B cell (primary cell): Measurements from ENCODE around the gene ZNF831. TPM values are rescaled to one million over a fixed set of nuclear protein-coding genes. Genes with fewer than 3 reads are reported as not detected.

ENCODE experiments used
- ATAC-seq: fragments of 200-7000 bp; cut with Tn5 transposase; one replicate; pipeline ENCODE4 v1.10.0; 2021; ENCODE audit warnings: low read depth, mild to moderate bottlenecking, moderate number of reproducible peaks, moderate library complexity
- CTCF ChIA-PET: fragments of 350-600 bp; sonication (Branson Sonifier 250); formaldehyde crosslinking; loops from one replicate; lab custom pipeline; 2021; ENCODE audit warnings: antibody characterized with exemption, inconsistent platforms; lab: Charles Lee
- POLR2A ChIA-PET: fragments of 350-600 bp; sonication (Branson Sonifier 250); formaldehyde crosslinking; loops from one replicate; lab custom pipeline; 2021; ENCODE audit warnings: antibody characterized with exemption; lab: Charles Lee
- DNase-seq: peaks from one replicate; pipeline ENCODE4 v3.0.0; 2013
- H2AFZ ChIP-seq: 2 replicates; pipeline ENCODE4 v1.6.1; 2012; ENCODE audit warnings: mild to moderate bottlenecking, low read depth, low read length; ENCODE audit not compliant: insufficient read depth, poor library complexity, severe bottlenecking
- H3K27ac ChIP-seq, 2 donors: 1 replicate in 1 of 2; 2 replicates in 1 of 2; pipeline ENCODE4 v1.5.1; 2012 to 2013; ENCODE audit warnings: low read length in 2 of 2, mild to moderate bottlenecking in 2 of 2, moderate library complexity in 1 of 2
- H3K27me3 ChIP-seq, 4 experiments: fragments of 200-600 bp in 1 of 4; sonication (generic) in 1 of 4; replicated peaks in 1 of 4; 1 replicate in 2 of 4; 2 replicates in 2 of 4; pipeline versions ENCODE4 v1.6.1 to v1.7.0; 2013 to 2016; ENCODE audit warnings: low read length in 3 of 4, mild to moderate bottlenecking in 2 of 4, mixed read lengths in 1 of 4, moderate library complexity in 1 of 4; ENCODE audit not compliant: insufficient read depth in 4 of 4, control insufficient read depth in 3 of 4; ENCODE audit errors: control extremely low read depth in 1 of 4
- H3K36me3 ChIP-seq, 2 experiments: replicated peaks in 1 of 2; 1 replicate in 1 of 2; 2 replicates in 1 of 2; pipeline versions ENCODE4 v1.6.1 to v1.7.1; 2013; ENCODE audit warnings: low read length in 1 of 2; ENCODE audit not compliant: insufficient read depth in 2 of 2, control insufficient read depth in 1 of 2; ENCODE audit errors: control extremely low read depth in 1 of 2, extremely low read depth in 1 of 2
- H3K4me1 ChIP-seq, 2 donors: fragments of 200-600 bp in 1 of 2; sonication (generic) in 1 of 2; 1 replicate in 1 of 2; 2 replicates in 1 of 2; pipeline versions ENCODE4 v1.5.1 to v1.6.1; 2013 to 2017; ENCODE audit warnings: low read length in 2 of 2; ENCODE audit not compliant: control insufficient read depth in 2 of 2, insufficient read depth in 2 of 2
- H3K4me2 ChIP-seq: replicated peaks from 2 replicates; pipeline ENCODE3; 2012; ENCODE audit warnings: mild to moderate bottlenecking, low read depth, low read length; ENCODE audit not compliant: poor library complexity, severe bottlenecking
- H3K4me3 ChIP-seq, 5 experiments: fragments of 200-600 bp in 1 of 5; sonication (generic) in 1 of 5; 1 replicate in 3 of 5; 2 replicates in 2 of 5; pipeline versions ENCODE4 v1.5.1 to v1.7.0; 2011 to 2016; ENCODE audit warnings: low read length in 4 of 5, mild to moderate bottlenecking in 4 of 5, low read depth in 2 of 5, control low read depth in 1 of 5, moderate library complexity in 1 of 5; ENCODE audit not compliant: insufficient read depth in 1 of 5; ENCODE audit errors: control extremely low read depth in 1 of 5, extremely low read depth in 1 of 5
- H3K79me2 ChIP-seq: fragments of 200-600 bp; sonication (generic); one replicate; pipeline ENCODE4 v1.6.0; 2016; ENCODE audit warnings: low read length; ENCODE audit not compliant: control insufficient read depth, insufficient read depth
- H3K9ac ChIP-seq: fragments of 200-600 bp; sonication (generic); 2 replicates; pipeline ENCODE4 v1.6.1; 2017; ENCODE audit warnings: mild to moderate bottlenecking, low read length, moderate library complexity
- H3K9me3 ChIP-seq, 3 donors: one replicate each; pipeline versions ENCODE4 v1.6.1 to v1.7.1; 2013; ENCODE audit warnings: low read length in 2 of 3; ENCODE audit not compliant: control insufficient read depth in 2 of 3, insufficient read depth in 1 of 3; ENCODE audit errors: control extremely low read depth in 1 of 3
- H4K20me1 ChIP-seq: 2 replicates; pipeline ENCODE4 v1.6.0; 2012; ENCODE audit warnings: mild to moderate bottlenecking, low read length; ENCODE audit not compliant: insufficient read depth, control insufficient read depth, poor library complexity, severe bottlenecking
- H3K27ac Mint-ChIP-seq: one replicate; pipeline ENCODE4 v1.8.0; 2021; ENCODE audit warnings: mixed read lengths
- H3K27me3 Mint-ChIP-seq: one replicate; pipeline ENCODE4 v1.8.0; 2021; ENCODE audit warnings: mixed read lengths
- H3K4me1 Mint-ChIP-seq: one replicate; pipeline ENCODE4 v1.8.0; 2021; ENCODE audit warnings: mixed read lengths
- H3K4me3 Mint-ChIP-seq: one replicate; pipeline ENCODE4 v1.8.0; 2021; ENCODE audit warnings: mixed read lengths
- H3K9me3 Mint-ChIP-seq: one replicate; pipeline ENCODE4 v1.8.0; 2022; ENCODE audit warnings: mixed read lengths; ENCODE audit not compliant: insufficient read depth
- CTCF ChIP-seq: fragments of 200-600 bp; IDR thresholded peaks from one replicate; pipeline ENCODE4 v1.8.0; 2022; ENCODE audit warnings: antibody characterized with exemption, mild to moderate bottlenecking
- EZH2 ChIP-seq: IDR thresholded peaks from 2 replicates; pipeline ENCODE4 v1.6.1; 2012; ENCODE audit warnings: borderline replicate concordance, low read depth, mild to moderate bottlenecking, moderate library complexity, low read length; ENCODE audit not compliant: insufficient read depth, poor library complexity, severe bottlenecking
- WGBS: methylation state at CpG from one replicate; pipeline ENCODE4 v1.1.5; 2013; ENCODE audit warnings: missing lambda C conversion rate; ENCODE audit not compliant: insufficient coverage; 5-methylcytosine and 5-hydroxymethylcytosine counted together
- intact Hi-C: fragments of 100-400 bp; cut with micrococcal nuclease; formaldehyde crosslinking; loops from one replicate; pipeline ENCODE4 v1.10.0; 2022
- polyA plus RNA-seq: library from polyadenylated mRNA; depleted of rRNA; stranded (reverse); fragments of >200 nt; gene quantifications from 2 replicates; pipeline ENCODE4 v1.2.3, GENCODE V29; 2012
- total RNA-seq, 2 donors: library from RNA; stranded (reverse); fragments of 120-200 nt in 1 of 2; gene quantifications; 1 replicate in 1 of 2; 2 replicates in 1 of 2; pipeline versions ENCODE4 v1.2.3 to v1.2.4, GENCODE V29; 2013 to 2022

The ZNF831 gene
- total and polyA plus RNA-seq, 2 donors (not counting 1 experiment from before 2014, with no cell fraction given) = 1.7 to 14.1 TPM

- POLR2A ChIA-PET = no interaction called here
- Histone ChIP-seq H3K36me3 (no peaks in the 10 kb centered on the region), H3K9ac (no peak overlapping the region), H3K4me1 (peaks cover 30 to 32% of the 10 kb centered on the region in 2 donors), H4K20me1 (no peaks in the 10 kb centered on the region), H3K27me3 (no peaks in the 10 kb centered on the region), H3K79me2 (no peaks in the 10 kb centered on the region), H3K4me2 (no peak overlapping the region), H2AFZ (no peak overlapping the region), H3K4me3 (no peak overlapping the region), H3K9me3 (peaks cover 0 to 9% (median 0%) of the 10 kb centered on the region in 3 donors), H3K27ac (no peak overlapping the region)
- 88% methylated on average over 2 of the region's 3 CpGs for WGBS
- intact Hi-C loops = no loop called here
- CTCF ChIA-PET = interaction anchor here (1.7 kb wide), 1 partner anchor 30 kb away, joined by 6 read pairs; no protein-coding TSS in a partner anchor
- ATAC-seq (no peak), DNase-seq (no peak)
- peaks cover 38% of the 10 kb centered on the region for H3K4me1 Mint-ChIP-seq
- H3K27ac Mint-ChIP-seq = peak overlapping the region; percentile 57
- H3K27me3 Mint-ChIP-seq = no peaks in the 10 kb centered on the region
- no peak for TF ChIP-seq EZH2
- TF ChIP-seq CTCF = no peak
- H3K9me3 Mint-ChIP-seq = no peaks in the 10 kb centered on the region
- no peak overlapping the region for H3K4me3 Mint-ChIP-seq
These were observed 46.1 kb upstream of the ZNF831 start for GRCh38 chr20:59117526-59117925.

- WGBS = 80% methylated on average over 1 of the region's 9 CpGs
- intact Hi-C loops = no loop called here
- no peak overlapping the region for H3K4me3 Mint-ChIP-seq
- Histone ChIP-seq H4K20me1 (no peaks in the 10 kb centered on the region), H2AFZ (no peak overlapping the region), H3K27ac (no peak overlapping the region), H3K27me3 (no peaks in the 10 kb centered on the region), H3K9ac (no peak overlapping the region), H3K36me3 (no peaks in the 10 kb centered on the region), H3K79me2 (peaks cover 6% of the 10 kb centered on the region), H3K4me2 (no peak overlapping the region), H3K4me3 (no peak overlapping the region), H3K4me1 (peaks cover 42 to 44% of the 10 kb centered on the region in 2 donors), H3K9me3 (peaks cover 0 to 5% (median 0%) of the 10 kb centered on the region in 3 donors)
- no peak for TF ChIP-seq EZH2
- TF ChIP-seq CTCF = no peak
- no peaks in the 10 kb centered on the region for H3K9me3 Mint-ChIP-seq
- ChIA-PET CTCF (interaction anchor here (0.9 to 1.7 kb wide), 3 partner anchors 31 to 249 kb away, joined by 3 to 6 read pairs (median 4); no protein-coding TSS in a partner anchor), POLR2A (no interaction called here)
- no peak overlapping the region for H3K27ac Mint-ChIP-seq
- peaks cover 51% of the 10 kb centered on the region for H3K4me1 Mint-ChIP-seq
- H3K27me3 Mint-ChIP-seq = no peaks in the 10 kb centered on the region
- ATAC-seq (no peak), DNase-seq (no peak)
These were observed 44.8 kb upstream of the ZNF831 start for GRCh38 chr20:59118855-59119254.
